NB4 (cell line): ENCODE data around the gene PLA2G2F.
"Not testable (repeated sequence)": the region's sequence is repeated elsewhere in the genome, so short reads cannot be mapped to it uniquely, and the experiment has no call there.

Source experiments
- DNase-seq: peaks from one replicate; pipeline ENCODE4 v3.0.0; 2010; ENCODE audit warnings: low read depth
- H3K4me3 ChIP-seq: one replicate; pipeline ENCODE4 v1.5.1; 2011; ENCODE audit warnings: mild to moderate bottlenecking, low read depth, low read length, moderate library complexity
- MYC ChIP-seq: IDR thresholded peaks from 2 replicates; pipeline ENCODE4 v1.6.1; 2011; ENCODE audit warnings: low read depth, low read length
- POLR2A ChIP-seq: IDR thresholded peaks from 2 replicates; pipeline ENCODE4 v1.6.1; 2011; ENCODE audit warnings: mild to moderate bottlenecking; ENCODE audit not compliant: insufficient read length; ENCODE audit errors: extremely low read depth
- TF ChIP-seq, protein P1 (sequence below): IDR thresholded peaks from one replicate; pipeline ENCODE4 v1.5.1; 2012; ENCODE audit warnings: low read depth, low read length
- TF ChIP-seq, protein P2 (sequence below): IDR thresholded peaks from 2 replicates; pipeline ENCODE4 v1.6.1; 2011; ENCODE audit warnings: low read depth, low read length

PLA2G2F gene

DNA sequence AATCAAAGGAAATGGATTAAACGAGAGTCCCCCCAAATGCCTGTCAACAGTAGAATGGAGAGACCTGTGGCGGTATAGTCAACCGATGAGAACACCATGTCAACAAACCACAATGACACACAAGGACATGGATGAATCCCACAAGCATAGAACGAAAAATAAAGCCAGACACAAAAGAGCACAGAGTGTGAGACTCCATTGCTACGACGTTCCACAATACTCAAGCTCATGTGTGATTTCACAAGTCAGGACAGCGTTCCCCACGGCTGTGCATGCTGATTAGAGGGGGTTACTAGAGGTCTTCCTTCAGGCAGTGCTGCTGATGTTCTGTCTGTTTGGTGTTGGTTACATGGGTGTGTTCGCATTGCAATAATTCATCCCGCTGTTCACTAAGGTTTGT, 14.0 kb upstream of the PLA2G2F start:
- no peak overlapping the region for H3K4me3 ChIP-seq
- DNase-seq: no peak
- TF ChIP-seq POLR2A: no peak
- TF ChIP-seq, protein P1, sequence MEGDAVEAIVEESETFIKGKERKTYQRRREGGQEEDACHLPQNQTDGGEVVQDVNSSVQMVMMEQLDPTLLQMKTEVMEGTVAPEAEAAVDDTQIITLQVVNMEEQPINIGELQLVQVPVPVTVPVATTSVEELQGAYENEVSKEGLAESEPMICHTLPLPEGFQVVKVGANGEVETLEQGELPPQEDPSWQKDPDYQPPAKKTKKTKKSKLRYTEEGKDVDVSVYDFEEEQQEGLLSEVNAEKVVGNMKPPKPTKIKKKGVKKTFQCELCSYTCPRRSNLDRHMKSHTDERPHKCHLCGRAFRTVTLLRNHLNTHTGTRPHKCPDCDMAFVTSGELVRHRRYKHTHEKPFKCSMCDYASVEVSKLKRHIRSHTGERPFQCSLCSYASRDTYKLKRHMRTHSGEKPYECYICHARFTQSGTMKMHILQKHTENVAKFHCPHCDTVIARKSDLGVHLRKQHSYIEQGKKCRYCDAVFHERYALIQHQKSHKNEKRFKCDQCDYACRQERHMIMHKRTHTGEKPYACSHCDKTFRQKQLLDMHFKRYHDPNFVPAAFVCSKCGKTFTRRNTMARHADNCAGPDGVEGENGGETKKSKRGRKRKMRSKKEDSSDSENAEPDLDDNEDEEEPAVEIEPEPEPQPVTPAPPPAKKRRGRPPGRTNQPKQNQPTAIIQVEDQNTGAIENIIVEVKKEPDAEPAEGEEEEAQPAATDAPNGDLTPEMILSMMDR: no peak
- TF ChIP-seq MYC: no peak

DNA sequence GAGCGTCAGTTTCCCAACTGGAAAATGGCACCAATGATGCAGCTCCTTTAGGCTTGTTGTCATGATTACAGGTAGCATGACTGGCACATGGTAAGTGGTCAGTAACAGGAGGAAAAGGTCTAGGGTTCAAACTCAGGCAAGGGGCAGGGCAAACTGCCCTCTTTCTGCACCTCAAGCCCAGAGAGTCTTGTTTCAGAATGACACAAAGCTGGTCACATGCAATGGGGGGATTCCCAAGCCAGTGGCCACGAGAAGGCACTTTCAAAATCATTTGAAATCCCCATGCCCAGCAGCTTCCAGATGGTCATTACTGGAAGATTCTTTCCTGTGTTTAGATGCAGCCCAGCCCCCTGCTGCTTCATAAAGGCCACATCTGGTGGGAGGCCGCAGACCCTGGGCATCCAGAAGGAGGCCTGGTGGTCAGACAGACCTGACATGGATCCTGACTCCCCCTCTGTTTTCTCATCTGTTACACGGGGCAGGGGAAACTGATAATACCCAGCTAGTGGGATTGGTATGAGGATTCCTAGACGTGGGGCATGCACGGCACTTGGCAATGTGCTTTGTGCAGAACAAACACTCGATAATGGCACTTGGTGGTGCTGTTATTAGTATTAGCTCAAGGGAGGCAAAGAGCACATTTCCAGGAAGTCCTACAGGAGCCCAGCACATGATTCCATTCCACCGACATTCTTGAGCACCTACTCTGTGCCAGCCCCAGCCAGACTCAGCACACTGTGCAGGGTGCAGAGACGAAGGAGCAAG, 12.9 kb upstream of the PLA2G2F start:
- TF ChIP-seq POLR2A: no peak
- TF ChIP-seq, protein P2, sequence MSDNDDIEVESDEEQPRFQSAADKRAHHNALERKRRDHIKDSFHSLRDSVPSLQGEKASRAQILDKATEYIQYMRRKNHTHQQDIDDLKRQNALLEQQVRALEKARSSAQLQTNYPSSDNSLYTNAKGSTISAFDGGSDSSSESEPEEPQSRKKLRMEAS: no peak
- TF ChIP-seq MYC: no peak
- TF ChIP-seq, protein P1: no peak

GRCh38 chr1:20126806-20127440, 12.2 kb upstream of the PLA2G2F start:
- no peak for DNase-seq
- no peak overlapping the region for H3K4me3 ChIP-seq
- TF ChIP-seq, protein P2: no peak
- TF ChIP-seq POLR2A (no peak), MYC (no peak)
- TF ChIP-seq, protein P1: no peak

More for the DNA sequence above, 12.9 kb upstream of the PLA2G2F start:
- no peak overlapping the region for H3K4me3 ChIP-seq
- no peak for DNase-seq

GRCh38 chr1:20130518-20130917, 8.6 kb upstream of the PLA2G2F start:
- not testable (repeated sequence) for H3K4me3 ChIP-seq, DNase-seq

- no peak overlapping the region for H3K4me3 ChIP-seq
- no peak for DNase-seq
- TF ChIP-seq, protein P2: no peak
- TF ChIP-seq, protein P1: no peak
- TF ChIP-seq MYC (no peak), POLR2A (no peak)
These were observed 4.1 kb upstream of the PLA2G2F start for GRCh38 chr1:20134995-20135394.

- DNase-seq: no peak
- H3K4me3 ChIP-seq: no peak overlapping the region
- TF ChIP-seq, protein P2: no peak
- TF ChIP-seq POLR2A (no peak), MYC (no peak)
- TF ChIP-seq, protein P1: no peak
These were observed 2.9 kb upstream of the PLA2G2F start for GRCh38 chr1:20136249-20136648.
